A673 (cell line): Measurements from ENCODE around the gene FHIT.

Experiments
- EZH2 ChIP-seq: fragments of 200-600 bp; sonication (generic); IDR thresholded peaks from 2 replicates; pipeline ENCODE4 v1.6.1; 2017; ENCODE audit warnings: borderline replicate concordance, low read depth, mild to moderate bottlenecking, mixed read lengths, antibody characterized with exemption, low read length; ENCODE audit not compliant: poor library complexity, severe bottlenecking
- TF ChIP-seq, protein P1 (sequence below): fragments of 300-800, 200-600 bp; sonication (generic); conservative IDR thresholded peaks from 2 replicates; pipeline ENCODE4 v1.5.1; 2017; ENCODE audit warnings: low read depth, mild to moderate bottlenecking, antibody characterized with exemption, low read length, moderate library complexity, mixed read lengths

DNA sequence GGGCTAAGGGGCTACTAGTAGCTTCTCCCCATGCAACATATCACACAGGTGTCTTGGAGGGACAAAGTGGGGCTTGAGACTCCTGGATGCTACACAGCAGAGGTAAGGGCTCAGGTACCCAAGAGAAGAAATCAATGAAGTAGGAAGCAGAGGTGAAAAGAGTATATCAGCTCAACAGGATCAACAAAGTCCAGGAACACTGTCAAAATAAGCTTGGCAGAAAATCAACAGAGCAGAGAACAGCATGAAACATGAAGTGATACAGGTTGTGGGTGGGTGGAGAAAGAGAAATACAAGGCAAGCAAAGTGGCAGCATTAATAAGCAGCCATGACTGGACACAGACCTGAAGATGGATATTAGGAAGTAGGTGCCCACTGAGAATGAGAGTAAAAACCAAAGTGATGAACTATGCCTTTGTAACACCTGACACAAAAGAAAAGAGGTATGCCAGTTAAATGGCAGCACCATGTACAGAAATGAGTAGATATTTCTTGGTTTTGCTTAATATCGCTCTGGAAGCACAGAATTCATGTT lies 637.4 kb downstream of the FHIT start:
- TF ChIP-seq, protein P1, sequence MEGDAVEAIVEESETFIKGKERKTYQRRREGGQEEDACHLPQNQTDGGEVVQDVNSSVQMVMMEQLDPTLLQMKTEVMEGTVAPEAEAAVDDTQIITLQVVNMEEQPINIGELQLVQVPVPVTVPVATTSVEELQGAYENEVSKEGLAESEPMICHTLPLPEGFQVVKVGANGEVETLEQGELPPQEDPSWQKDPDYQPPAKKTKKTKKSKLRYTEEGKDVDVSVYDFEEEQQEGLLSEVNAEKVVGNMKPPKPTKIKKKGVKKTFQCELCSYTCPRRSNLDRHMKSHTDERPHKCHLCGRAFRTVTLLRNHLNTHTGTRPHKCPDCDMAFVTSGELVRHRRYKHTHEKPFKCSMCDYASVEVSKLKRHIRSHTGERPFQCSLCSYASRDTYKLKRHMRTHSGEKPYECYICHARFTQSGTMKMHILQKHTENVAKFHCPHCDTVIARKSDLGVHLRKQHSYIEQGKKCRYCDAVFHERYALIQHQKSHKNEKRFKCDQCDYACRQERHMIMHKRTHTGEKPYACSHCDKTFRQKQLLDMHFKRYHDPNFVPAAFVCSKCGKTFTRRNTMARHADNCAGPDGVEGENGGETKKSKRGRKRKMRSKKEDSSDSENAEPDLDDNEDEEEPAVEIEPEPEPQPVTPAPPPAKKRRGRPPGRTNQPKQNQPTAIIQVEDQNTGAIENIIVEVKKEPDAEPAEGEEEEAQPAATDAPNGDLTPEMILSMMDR, result no peak
- TF ChIP-seq EZH2, result no peak
